H1 (cell line): ENCODE data around the gene LDLRAD4. TPM values are rescaled to one million over a fixed set of nuclear protein-coding genes. Genes with fewer than 3 reads are reported as not detected.

Experiments
- CTCF ChIA-PET: fragments of 300-600 bp; sonication (Branson Sonifier 250); formaldehyde crosslinking; loops from one replicate; lab custom pipeline; 2021; ENCODE audit not compliant: partially characterized antibody; lab: Charles Lee
- POLR2A ChIA-PET: fragments of 300-600 bp; sonication (Branson Sonifier 250); formaldehyde crosslinking; loops from one replicate; lab custom pipeline; 2021; ENCODE audit warnings: inconsistent platforms; ENCODE audit not compliant: partially characterized antibody; lab: Charles Lee
- DNase-seq, 2 experiments: peaks; one replicate each; pipeline versions ENCODE4 v3.0.0 to v3.0.0-alpha.2; 2010 to 2022; ENCODE audit warnings: low spot score in 2 of 2, low read depth in 1 of 2, mixed read lengths in 1 of 2
- FAIRE-seq: peaks from 2 replicates; lab custom pipeline; 2011; peaks lifted over from hg19 to GRCh38; lab: Jason Lieb, UNC
- H2AFZ ChIP-seq: 2 replicates; pipeline ENCODE4 v1.8.1; 2012; ENCODE audit warnings: low read length, inconsistent platforms
- H2AK5ac ChIP-seq: 2 replicates; pipeline ENCODE4 v1.6.1; 2013; ENCODE audit warnings: low read depth, low read length
- H2BK120ac ChIP-seq: replicated peaks from 2 replicates; pipeline ENCODE3; 2013; ENCODE audit warnings: low read depth, low read length, inconsistent platforms
- H2BK12ac ChIP-seq: 2 replicates; pipeline ENCODE4 v1.6.1; 2013; ENCODE audit warnings: low read depth, low read length
- H2BK15ac ChIP-seq: 2 replicates; pipeline ENCODE4 v1.6.1; 2013; ENCODE audit warnings: low read length
- H2BK20ac ChIP-seq: 2 replicates; pipeline ENCODE4 v1.6.1; 2013; ENCODE audit warnings: low read length
- H2BK5ac ChIP-seq: 2 replicates; pipeline ENCODE4 v1.6.1; 2013; ENCODE audit warnings: low read depth, low read length
- H3K14ac ChIP-seq: 2 replicates; pipeline ENCODE4 v1.6.1; 2013; ENCODE audit warnings: inconsistent platforms; ENCODE audit not compliant: insufficient read length
- H3K18ac ChIP-seq: 2 replicates; pipeline ENCODE4 v1.6.1; 2013; ENCODE audit warnings: low read length; ENCODE audit errors: extremely low read depth
- H3K23ac ChIP-seq: 2 replicates; pipeline ENCODE4 v1.6.1; 2013; ENCODE audit warnings: inconsistent platforms; ENCODE audit not compliant: insufficient read length
- H3K23me2 ChIP-seq: 2 replicates; pipeline ENCODE4 v1.6.1; 2013; ENCODE audit warnings: low read depth, low read length
- H3K27ac ChIP-seq: 2 replicates; pipeline ENCODE4 v1.6.1; 2011; ENCODE audit warnings: low read depth, low read length, inconsistent platforms
- H3K27me3 ChIP-seq, 4 experiments: replicated peaks in 1 of 4; 1 replicate in 1 of 4; 2 replicates in 3 of 4; pipeline versions ENCODE4 v1.6.1 to v1.8.1; 2011 to 2013; ENCODE audit warnings: low read length in 3 of 4, mild to moderate bottlenecking in 3 of 4, inconsistent platforms in 2 of 4, mixed read lengths in 2 of 4, moderate library complexity in 1 of 4; ENCODE audit not compliant: control insufficient read depth in 3 of 4, insufficient read depth in 3 of 4; ENCODE audit errors: extremely low read depth in 1 of 4
- H3K36me3 ChIP-seq, 4 experiments: 2 replicates each; pipeline versions ENCODE4 v1.6.1 to v1.8.1; 2011 to 2013; ENCODE audit warnings: mild to moderate bottlenecking in 4 of 4, low read length in 3 of 4, moderate library complexity in 2 of 4, control low read depth in 1 of 4, inconsistent platforms in 1 of 4; ENCODE audit not compliant: insufficient read depth in 4 of 4, control insufficient read depth in 2 of 4
- H3K4ac ChIP-seq: replicated peaks from 2 replicates; pipeline ENCODE3; 2013; ENCODE audit warnings: low read length, low read depth, mixed read lengths, inconsistent platforms; ENCODE audit not compliant: insufficient read length
- H3K4me1 ChIP-seq, 4 experiments: replicated peaks in 1 of 4; 1 replicate in 1 of 4; 2 replicates in 3 of 4; pipeline versions ENCODE4 v1.6.1 to v1.8.1; 2011 to 2013; ENCODE audit warnings: low read length in 3 of 4, inconsistent platforms in 2 of 4, mixed read lengths in 1 of 4; ENCODE audit not compliant: insufficient read depth in 4 of 4, control insufficient read depth in 3 of 4
- H3K4me2 ChIP-seq, 2 experiments: 2 replicates each; pipeline versions ENCODE4 v1.6.1 to v1.8.1; 2011 to 2013; ENCODE audit warnings: low read depth in 2 of 2, low read length in 2 of 2, control low read depth in 1 of 2, inconsistent platforms in 1 of 2, mild to moderate bottlenecking in 1 of 2; ENCODE audit not compliant: insufficient read depth in 1 of 2
- H3K4me3 ChIP-seq, 4 experiments: fragments of 200-600, 300-600 bp in 1 of 4; sonication (generic), shearing (Covaris generic), sonication (Bioruptor Twin) in 1 of 4; 2 replicates each; pipeline versions ENCODE4 v1.5.1 to v1.8.1; 2011 to 2016; ENCODE audit warnings: low read length in 4 of 4, low read depth in 3 of 4, control low read depth in 2 of 4, inconsistent platforms in 2 of 4, mild to moderate bottlenecking in 2 of 4, mixed read lengths in 1 of 4, moderate library complexity in 1 of 4; ENCODE audit not compliant: insufficient read depth in 2 of 4; ENCODE audit errors: extremely low read depth in 1 of 4
- H3K56ac ChIP-seq: replicated peaks from 2 replicates; pipeline ENCODE3; 2013; ENCODE audit warnings: low read depth, mild to moderate bottlenecking, mixed read lengths, low read length, inconsistent platforms; ENCODE audit not compliant: insufficient read length
- H3K79me1 ChIP-seq: 2 replicates; pipeline ENCODE4 v1.6.1; 2013; ENCODE audit warnings: low read depth, low read length, control low read depth
- H3K79me2 ChIP-seq, 2 experiments: 2 replicates each; pipeline versions ENCODE4 v1.6.1 to v1.8.1; 2012 to 2013; ENCODE audit warnings: low read length in 2 of 2, mild to moderate bottlenecking in 2 of 2, inconsistent platforms in 1 of 2; ENCODE audit not compliant: insufficient read depth in 2 of 2, control insufficient read depth in 1 of 2
- H3K9ac ChIP-seq, 4 experiments: replicated peaks in 1 of 4; 1 replicate in 1 of 4; 2 replicates in 3 of 4; pipeline versions ENCODE4 v1.6.1 to v1.8.1; 2011 to 2013; ENCODE audit warnings: low read depth in 3 of 4, low read length in 3 of 4, control low read depth in 2 of 4, mild to moderate bottlenecking in 2 of 4, moderate library complexity in 2 of 4, inconsistent platforms in 1 of 4; ENCODE audit errors: extremely low read depth in 1 of 4
- H3K9me3 ChIP-seq, 2 experiments: 2 replicates each; pipeline versions ENCODE4 v1.6.1 to v1.8.1; 2012 to 2013; ENCODE audit warnings: mild to moderate bottlenecking in 2 of 2, moderate library complexity in 2 of 2, control low read depth in 1 of 2, inconsistent platforms in 1 of 2, low read depth in 1 of 2, low read length in 1 of 2, mixed read lengths in 1 of 2; ENCODE audit not compliant: insufficient read depth in 2 of 2
- H4K20me1 ChIP-seq, 2 experiments: replicated peaks in 1 of 2; 2 replicates each; pipeline versions ENCODE3 to v1.8.1; 2011 to 2013; ENCODE audit warnings: inconsistent platforms in 2 of 2, low read length in 2 of 2, mild to moderate bottlenecking in 1 of 2; ENCODE audit not compliant: insufficient read depth in 2 of 2, control insufficient read depth in 1 of 2
- H4K5ac ChIP-seq: 2 replicates; pipeline ENCODE4 v1.6.1; 2013; ENCODE audit warnings: low read length, low read depth, mixed read lengths, inconsistent platforms; ENCODE audit not compliant: insufficient read length
- H4K8ac ChIP-seq: 2 replicates; pipeline ENCODE4 v1.8.0; 2013; ENCODE audit warnings: mild to moderate bottlenecking, moderate library complexity, low read length, inconsistent platforms; ENCODE audit not compliant: insufficient read depth; ENCODE audit errors: extremely low read depth
- H4K91ac ChIP-seq: replicated peaks from 2 replicates; pipeline ENCODE3; 2013; ENCODE audit warnings: low read length, mixed read lengths, inconsistent platforms; ENCODE audit not compliant: insufficient read length
- SIRT6 ChIP-seq: IDR thresholded peaks from one replicate; pipeline ENCODE4 v1.7.1; 2012; ENCODE audit warnings: low read length, inconsistent platforms
- TEAD4 ChIP-seq: IDR thresholded peaks from 2 replicates; pipeline ENCODE4 v1.6.1; 2012; ENCODE audit warnings: low read depth, low read length, inconsistent platforms, mixed read lengths
- WGBS, 2 experiments: shearing (Covaris generic) in 1 of 2; methylation state at CpG; one replicate each; pipeline versions ENCODE4 v1.1.6 to v1.1.7; 2013 to 2015; ENCODE audit warnings: low lambda C conversion rate in 2 of 2, mixed read lengths in 2 of 2, inconsistent platforms in 1 of 2, low coverage in 1 of 2, missing lambda C conversion rate in 1 of 2; ENCODE audit not compliant: insufficient replicate concordance in 2 of 2, insufficient coverage in 1 of 2, insufficient read length in 1 of 2; ENCODE audit errors: extremely low coverage in 1 of 2, missing lambda C conversion rate in 1 of 2; 5-methylcytosine and 5-hydroxymethylcytosine counted together
- polyA plus RNA-seq, 7 experiments: library from polyadenylated mRNA; depleted of rRNA in 3 of 7; stranded (reverse) in 5 of 7; unstranded in 2 of 7; fragments of >200 nt in 5 of 7; fragments of 200-250 nt in 2 of 7; gene quantifications; 1 replicate in 5 of 7; 2 replicates in 1 of 7; 4 replicates in 1 of 7; pipeline versions ENCODE4 v1.2.1 to v1.2.3, GENCODE V29; 2011 to 2013; ENCODE audit warnings: missing spikeins in 2 of 7, mixed read lengths in 2 of 7
- total RNA-seq: library from RNA; stranded (reverse); fragmentation: NEBNext Ultra II Directional; extraction: Animal tissue kit (Norgen Biotek cat#: 25700); gene quantifications from 2 replicates; pipeline ENCODE4 v1.2.1, GENCODE V29; 2021

The LDLRAD4 gene
- total and polyA plus RNA-seq, 2 of the 8 experiments (the other 6 are each of a cell fraction or from before 2014, with no cell fraction given) = 0.77 to 1.4 TPM

DNA sequence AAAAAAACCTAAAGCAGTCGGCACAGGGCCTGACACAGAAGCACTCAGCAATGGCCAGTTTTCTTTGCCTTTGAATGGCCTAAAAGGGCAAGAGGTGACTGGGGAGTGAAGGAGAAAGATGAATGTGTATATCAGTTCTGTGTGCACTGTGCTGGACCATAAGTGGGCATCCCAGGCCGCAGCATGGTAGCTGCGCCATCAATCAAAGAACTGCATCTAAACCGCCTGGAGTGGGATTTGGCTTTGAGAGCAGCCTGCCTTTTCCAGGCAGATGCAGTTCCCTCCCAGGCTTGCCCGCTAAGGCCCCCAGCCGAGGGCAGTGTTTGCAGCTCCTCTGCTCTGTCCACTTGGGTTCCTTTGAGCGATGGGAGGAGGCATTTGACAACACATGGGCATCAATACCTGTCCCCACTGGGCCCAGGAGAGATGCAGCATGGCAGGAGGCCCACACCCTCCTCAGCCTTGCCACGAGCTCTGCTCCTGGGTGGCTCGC is 363.7 kb downstream of the LDLRAD4 start:
- H2BK15ac ChIP-seq = no peak overlapping the region
- H3K27ac ChIP-seq = no peak overlapping the region
- no peak overlapping the region for H3K9ac ChIP-seq
- TF ChIP-seq SIRT6 (no peak), TEAD4 (no peak)
- no peaks in the 10 kb centered on the region for H3K27me3 ChIP-seq
- no peak overlapping the region for H2AFZ ChIP-seq
- no peak overlapping the region for H2BK12ac ChIP-seq
- no peaks in the 10 kb centered on the region for H3K36me3 ChIP-seq
- H3K56ac ChIP-seq = no peak overlapping the region
- H3K4me1 ChIP-seq = no peaks in the 10 kb centered on the region; a peak in 1 of 7 replicates
- DNase-seq = no peak
- H4K20me1 ChIP-seq = no peaks in the 10 kb centered on the region
- no peak overlapping the region for H3K18ac ChIP-seq
- H3K23me2 ChIP-seq = no peaks in the 10 kb centered on the region
- CTCF ChIA-PET = interaction anchor here (1.2 to 1.6 kb wide), 2 partner anchors 22 to 48 kb away, joined by 3 read pairs; no protein-coding TSS in a partner anchor
- POLR2A ChIA-PET = no interaction called here
- no peak overlapping the region for H4K91ac ChIP-seq
- no peak overlapping the region for H3K4me2 ChIP-seq
- no peak overlapping the region for H2BK120ac ChIP-seq
- H3K79me1 ChIP-seq = no peaks in the 10 kb centered on the region
- H3K9me3 ChIP-seq = no peaks in the 10 kb centered on the region
- H3K14ac ChIP-seq = no peak overlapping the region
- H4K5ac ChIP-seq = no peak overlapping the region
- no peak overlapping the region for H3K4me3 ChIP-seq
- H3K4ac ChIP-seq = no peak overlapping the region
- no peaks in the 10 kb centered on the region for H3K79me2 ChIP-seq
- WGBS, 2 experiments = 84% methylated on average over 9 of the region's 9 CpGs; no CpG with 5 or more reads in 1 of the 2 experiments
- no peak overlapping the region for H2AK5ac ChIP-seq
- FAIRE-seq = no peak
- H2BK5ac ChIP-seq = no peak overlapping the region
- H2BK20ac ChIP-seq = no peak overlapping the region
- no peak overlapping the region for H3K23ac ChIP-seq
- no peak overlapping the region for H4K8ac ChIP-seq
